Pancreas (tissue), 10 donors: ENCODE measurements around the gene CACNA2D3. TPM values are rescaled to one million over a fixed set of nuclear protein-coding genes. Genes with fewer than 3 reads are reported as not detected.
"Not testable (repeated sequence)": the region's sequence is repeated elsewhere in the genome, so short reads cannot be mapped to it uniquely, and the experiment has no call there.

Source experiments
- ATAC-seq, 4 donors: fragments of 200-7000 bp; cut with Tn5 transposase; one replicate each; pipeline versions ENCODE4 v1.8.0 to v1.9.1; 2020; ENCODE audit warnings: mild to moderate bottlenecking in 4 of 4, moderate library complexity in 4 of 4
- DNase-seq, 6 donors: peaks; one replicate each; pipeline ENCODE4 v3.0.0-alpha.2; 2020
- FAIRE-seq: peaks from 2 replicates; lab custom pipeline; 2012; peaks lifted over from hg19 to GRCh38; lab: Jason Lieb, UNC
- H3K27ac ChIP-seq, 4 donors: fragments of 200-600 bp; sonication (generic); 1 replicate in 3 of 4; 2 replicates in 1 of 4; pipeline versions ENCODE4 v1.5.0 to v1.8.0; 2020
- H3K27me3 ChIP-seq, 4 donors: fragments of 200-600 bp; one replicate each; pipeline ENCODE4 v1.8.0; 2021
- H3K36me3 ChIP-seq, 3 donors: fragments of 200-600 bp; sonication (generic) in 1 of 3; one replicate each; pipeline versions ENCODE4 v1.5.0 to v1.8.0; 2020 to 2021
- H3K4me1 ChIP-seq, 3 donors: fragments of 200-600 bp; one replicate each; pipeline ENCODE4 v1.8.0; 2021
- H3K4me3 ChIP-seq, 4 donors: fragments of 200-600 bp; sonication (generic) in 2 of 4; one replicate each; pipeline versions ENCODE4 v1.5.0 to v1.8.0; 2020 to 2021
- H3K9me3 ChIP-seq, 4 donors: fragments of 200-600 bp; one replicate each; pipeline ENCODE4 v1.8.0; 2021
- WGBS, 2 donors: extraction: QIAGEN DNeasy Blood & Tissue Kit; methylation state at CpG; one replicate each; pipeline ENCODE4 v1.1.7; 2013; 5-methylcytosine and 5-hydroxymethylcytosine counted together
- intact Hi-C, 3 donors: fragments of 100-400 bp; cut with DNase I; formaldehyde crosslinking; loops; one replicate each; pipeline versions ENCODE4 v1.11.1 to v1.14.2; 2022
- polyA plus RNA-seq, 2 donors: library from polyadenylated mRNA; stranded (reverse); fragments of 200-250 nt; gene quantifications; one replicate each; pipeline ENCODE4 v1.2.3, GENCODE V29; 2013
- total RNA-seq, 6 donors: library from RNA; stranded (reverse); fragmentation: NEBNext Ultra II Directional in 4 of 6; extraction: Animal tissue kit (Norgen Biotek cat#: 25700) in 4 of 6; gene quantifications; one replicate each; pipeline versions ENCODE4 v1.2.1 to v1.2.4, GENCODE V29; 2021 to 2023
- TF ChIP-seq, protein P1 (sequence below), 4 donors: fragments of 200-600 bp; sonication (generic) in 3 of 4; IDR thresholded peaks; one replicate each; pipeline versions ENCODE4 v1.5.0 to v1.8.0; 2021; ENCODE audit warnings: antibody characterized with exemption in 4 of 4
- donor health status: healthy with polysubstance abuse.
- donor health status: DM: no; HTN: no; CAD: no; lungs with moderate emphysema.
- donor health status: DM: no; HTN: no; CAD: no.
- donor health status: control.
- donor health status: control.
- donor health status: Bipolar disorder and iron deficiency.
- donor health status: DM: yes; HTN: yes; CAD: no.
- donor health status: DM: no; HTN: no; CAD: no.
- donor health status: DM: no; HTN: no; CAD: no.
- donor health status: DM: yes; HTN: yes; CAD: no.

Gene CACNA2D3
- total and polyA plus RNA-seq, 8 donors = 0.19 to 0.75 (median 0.37) TPM; not detected in 2

DNA sequence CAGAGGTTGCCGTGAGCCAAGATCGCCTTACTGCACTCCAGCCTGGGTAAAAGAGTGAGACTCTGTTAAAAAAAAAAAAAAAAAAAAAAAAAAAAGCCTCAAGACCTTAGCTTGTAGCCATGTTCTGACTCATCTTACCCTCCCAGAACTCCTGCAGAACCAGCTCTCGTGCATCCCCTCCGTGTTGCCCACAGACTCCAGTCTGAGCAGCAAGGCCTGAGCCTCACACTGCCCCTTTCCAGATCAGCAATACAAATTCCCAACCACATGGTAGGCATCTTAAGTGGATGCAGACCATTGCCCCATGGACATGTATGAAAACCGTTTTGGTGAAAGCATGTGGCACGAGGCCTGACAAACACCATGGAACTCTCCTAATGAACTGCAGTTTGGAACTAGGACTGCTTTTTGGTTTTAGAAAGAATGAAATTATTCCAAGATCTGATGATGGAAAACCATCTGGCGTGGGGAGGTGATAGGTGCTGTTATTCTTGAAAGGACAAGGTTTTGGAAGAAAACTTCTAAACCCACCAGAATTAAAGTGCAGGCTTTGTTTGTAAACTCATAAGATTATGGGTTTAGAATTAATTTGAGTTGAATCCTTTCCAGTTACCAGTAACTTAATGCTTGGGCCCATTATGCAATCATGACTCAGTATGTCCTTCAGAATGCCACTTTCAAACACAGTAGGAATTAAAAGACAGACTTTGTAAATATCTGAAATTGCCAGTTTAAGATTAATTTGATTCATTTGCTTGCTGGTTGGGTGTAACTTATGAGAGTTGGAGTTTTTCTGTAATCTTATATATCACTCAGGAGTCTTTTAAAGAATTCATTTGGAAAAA is 969.3 kb downstream of the CACNA2D3 start:
- Histone ChIP-seq H3K4me3 (no peak overlapping the region), H3K9me3 (no peaks in the 10 kb centered on the region), H3K27ac (no peak overlapping the region), H3K36me3 (no peaks in the 10 kb centered on the region), H3K4me1 (no peaks in the 10 kb centered on the region), H3K27me3 (no peaks in the 10 kb centered on the region)
- intact Hi-C loops = no loop called here
- DNase-seq = no peak
- no peak for FAIRE-seq
- no peak for ATAC-seq
- TF ChIP-seq, protein P1, sequence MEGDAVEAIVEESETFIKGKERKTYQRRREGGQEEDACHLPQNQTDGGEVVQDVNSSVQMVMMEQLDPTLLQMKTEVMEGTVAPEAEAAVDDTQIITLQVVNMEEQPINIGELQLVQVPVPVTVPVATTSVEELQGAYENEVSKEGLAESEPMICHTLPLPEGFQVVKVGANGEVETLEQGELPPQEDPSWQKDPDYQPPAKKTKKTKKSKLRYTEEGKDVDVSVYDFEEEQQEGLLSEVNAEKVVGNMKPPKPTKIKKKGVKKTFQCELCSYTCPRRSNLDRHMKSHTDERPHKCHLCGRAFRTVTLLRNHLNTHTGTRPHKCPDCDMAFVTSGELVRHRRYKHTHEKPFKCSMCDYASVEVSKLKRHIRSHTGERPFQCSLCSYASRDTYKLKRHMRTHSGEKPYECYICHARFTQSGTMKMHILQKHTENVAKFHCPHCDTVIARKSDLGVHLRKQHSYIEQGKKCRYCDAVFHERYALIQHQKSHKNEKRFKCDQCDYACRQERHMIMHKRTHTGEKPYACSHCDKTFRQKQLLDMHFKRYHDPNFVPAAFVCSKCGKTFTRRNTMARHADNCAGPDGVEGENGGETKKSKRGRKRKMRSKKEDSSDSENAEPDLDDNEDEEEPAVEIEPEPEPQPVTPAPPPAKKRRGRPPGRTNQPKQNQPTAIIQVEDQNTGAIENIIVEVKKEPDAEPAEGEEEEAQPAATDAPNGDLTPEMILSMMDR (IDR thresholded peaks at IDR 0.05) = no peak
- 84 to 89% methylated on average over 7 of the region's 7 CpGs for WGBS, 2 donors

DNA sequence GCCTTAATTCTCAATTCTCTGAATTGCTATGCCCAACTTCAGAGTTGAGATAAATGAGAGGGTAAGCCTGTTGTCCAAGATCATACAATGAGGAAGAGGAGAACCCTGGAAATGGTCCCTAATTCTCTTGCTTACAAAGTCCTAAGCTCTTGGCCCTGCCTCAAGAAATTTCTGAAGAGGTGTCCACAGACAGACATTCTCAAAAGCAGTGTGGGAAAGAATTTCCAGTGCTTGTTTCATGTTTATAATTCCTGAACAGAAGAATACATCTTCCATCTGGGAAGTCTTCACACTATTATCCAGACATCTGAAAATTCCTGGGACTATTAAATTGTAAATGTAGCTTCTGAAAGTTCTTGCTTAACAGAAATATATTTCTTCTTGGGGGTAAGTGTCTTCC is 972.3 kb downstream of the CACNA2D3 start:
- intact Hi-C loops = no loop called here
- TF ChIP-seq, protein P1 (IDR thresholded peaks at IDR 0.05) = no peak
- ATAC-seq = no peak
- H3K9me3 ChIP-seq = no peaks in the 10 kb centered on the region
- H3K4me1 ChIP-seq = no peaks in the 10 kb centered on the region
- no peak overlapping the region for H3K27ac ChIP-seq
- H3K4me3 ChIP-seq = no peak overlapping the region
- no peaks in the 10 kb centered on the region for H3K27me3 ChIP-seq
- no peaks in the 10 kb centered on the region for H3K36me3 ChIP-seq
- DNase-seq = no peak
- no peak for FAIRE-seq

DNA sequence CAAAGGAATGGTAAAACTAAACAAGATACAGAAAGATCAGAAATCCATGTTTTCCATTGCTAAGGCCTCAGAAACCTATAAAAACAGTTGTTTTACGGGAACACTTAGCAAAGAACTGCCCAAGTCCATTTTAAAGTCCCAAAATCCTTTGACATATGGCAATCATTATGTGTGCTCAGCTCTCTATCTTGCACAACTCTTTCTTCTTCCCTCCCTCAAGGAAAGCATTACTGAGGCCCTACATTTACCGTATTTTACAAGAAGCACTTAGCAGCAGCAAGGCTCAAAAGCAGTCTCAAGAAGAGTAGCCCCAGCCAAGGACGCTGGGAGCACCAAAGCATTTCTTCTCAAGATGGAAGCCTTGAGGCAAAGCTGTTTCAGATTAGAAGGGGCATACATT is 975.1 kb downstream of the CACNA2D3 start:
- WGBS, 2 donors = 65 to 69% methylated on average over 3 of the region's 3 CpGs
- no peaks in the 10 kb centered on the region for H3K4me1 ChIP-seq
- DNase-seq (no peak), FAIRE-seq (no peak), ATAC-seq (no peak)
- H3K9me3 ChIP-seq = no peaks in the 10 kb centered on the region
- H3K27ac ChIP-seq = no peak overlapping the region
- no peaks in the 10 kb centered on the region for H3K27me3 ChIP-seq
- no peak overlapping the region for H3K4me3 ChIP-seq
- TF ChIP-seq, protein P1 (IDR thresholded peaks at IDR 0.05) = no peak
- H3K36me3 ChIP-seq = no peaks in the 10 kb centered on the region
- intact Hi-C loops = no loop called here

DNA sequence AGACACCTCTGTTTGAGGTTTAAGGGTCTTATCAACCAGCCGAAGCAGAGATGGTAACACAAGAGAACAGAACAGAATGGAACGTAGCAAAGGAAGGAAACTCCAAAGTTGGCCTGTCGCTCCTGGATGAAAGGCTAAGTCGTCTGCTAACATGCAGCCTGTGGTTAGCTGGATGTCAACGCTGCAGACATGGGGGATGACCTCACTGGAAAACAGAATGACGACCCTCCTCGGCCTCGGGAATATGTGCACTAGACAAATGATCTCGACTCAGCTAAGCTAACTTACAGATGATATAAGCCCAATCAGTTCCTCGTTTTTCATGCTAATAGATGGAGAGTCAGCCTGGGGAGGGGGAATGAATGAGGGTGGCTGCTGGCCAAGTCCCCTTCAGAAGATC is 983.3 kb downstream of the CACNA2D3 start:
- H3K27ac ChIP-seq = no peak overlapping the region
- H3K4me3 ChIP-seq = no peak overlapping the region
- H3K36me3 ChIP-seq = no peaks in the 10 kb centered on the region
- intact Hi-C loops = no loop called here
- DNase-seq (no peak), FAIRE-seq (no peak), ATAC-seq (no peak)
- WGBS, 2 donors = 56 to 61% methylated on average over 10 of the region's 10 CpGs
- no peaks in the 10 kb centered on the region for H3K4me1 ChIP-seq
- TF ChIP-seq, protein P1 (IDR thresholded peaks at IDR 0.05) = no peak
- no peaks in the 10 kb centered on the region for H3K9me3 ChIP-seq
- H3K27me3 ChIP-seq = no peaks in the 10 kb centered on the region

DNA sequence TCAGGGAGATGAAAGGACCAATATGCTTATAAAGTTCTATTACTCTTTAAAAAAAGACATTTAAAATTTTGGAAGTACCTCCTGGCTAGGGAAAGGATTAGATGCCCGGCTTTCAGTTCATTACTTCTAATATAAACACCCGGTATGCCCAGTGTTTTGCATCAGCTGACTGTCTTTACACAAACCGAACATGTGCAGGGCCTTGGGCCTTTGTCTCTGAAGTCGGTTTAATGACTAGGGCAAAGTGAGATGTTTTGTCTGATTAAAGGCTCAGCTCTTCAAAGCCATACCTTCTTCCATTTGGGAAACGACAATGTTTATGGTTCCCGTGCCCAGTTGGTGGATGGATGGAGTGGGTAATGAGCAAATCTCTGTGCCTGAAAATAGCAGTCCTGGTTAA is 984.8 kb downstream of the CACNA2D3 start:
- Histone ChIP-seq H3K36me3 (no peaks in the 10 kb centered on the region), H3K4me3 (no peak overlapping the region), H3K27me3 (no peaks in the 10 kb centered on the region), H3K9me3 (no peaks in the 10 kb centered on the region), H3K4me1 (no peaks in the 10 kb centered on the region), H3K27ac (no peak overlapping the region)
- TF ChIP-seq, protein P1 (IDR thresholded peaks at IDR 0.05) = no peak
- DNase-seq = no peak
- no peak for FAIRE-seq
- WGBS, 2 donors = 67 to 78% methylated on average over 6 of the region's 6 CpGs
- intact Hi-C loops = no loop called here
- ATAC-seq = no peak

DNA sequence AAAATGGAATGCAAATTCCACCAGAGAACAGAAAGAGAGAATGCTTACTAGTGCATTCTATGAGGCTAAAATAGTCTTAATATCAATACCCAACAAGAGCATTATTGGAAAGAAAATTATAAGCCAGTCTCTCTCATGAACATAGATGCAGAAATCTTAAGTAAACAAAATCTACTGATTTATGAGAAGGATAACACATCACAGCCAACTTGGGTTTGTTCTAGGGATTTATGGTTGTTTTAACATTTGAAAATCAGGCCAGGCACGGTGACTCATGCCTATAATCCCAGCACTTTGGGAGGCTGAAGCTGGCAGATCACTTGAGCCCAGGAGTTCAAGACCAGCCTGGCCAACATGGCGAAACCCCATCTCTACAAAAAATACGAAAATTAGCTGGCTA is 989.6 kb downstream of the CACNA2D3 start:
- not testable (repeated sequence) for ATAC-seq, FAIRE-seq
- 66 to 74% methylated on average over 3 of the region's 3 CpGs for WGBS, 2 donors

More for the DNA sequence above, 989.6 kb downstream of the CACNA2D3 start:
- H3K36me3 ChIP-seq, H3K9me3 ChIP-seq, DNase-seq, H3K27ac ChIP-seq, H3K4me1 ChIP-seq, H3K27me3 ChIP-seq, intact Hi-C loops, H3K4me3 ChIP-seq: not testable (repeated sequence)
